ENCODE results near the gene UFC1. TPM values are rescaled to one million over a fixed set of nuclear protein-coding genes. Genes with fewer than 3 reads are reported as not detected.

Gene UFC1
- total RNA-seq, 2 experiments from 2014 or later, result 96.6 to 97.8 TPM

GRCh38 chr1:161191971-161192370 lies 38.2 kb downstream of the UFC1 start:
- Mint-ChIP-seq H3K9me3 (no peaks in the 10 kb centered on the region), H3K27ac (no peak overlapping the region), H3K27me3 (no peaks in the 10 kb centered on the region), H3K4me3 (no peak overlapping the region), H3K36me3 (ENCODE audit: low read depth) (no peaks in the 10 kb centered on the region), H3K4me1 (ENCODE audit: low read depth) (peaks cover 52% of the 10 kb centered on the region)
- DNase-seq (no peak), ATAC-seq (ENCODE audit: poor library complexity) (no peak)
- Histone ChIP-seq H3K4me1 (ENCODE audit: insufficient read depth, low read length) (peaks cover 80% of the 10 kb centered on the region), H3K36me3 (ENCODE audit: insufficient read depth, low read length) (no peaks in the 10 kb centered on the region), H3K4me3 (ENCODE audit: low read length) (no peak overlapping the region), H3K27ac (ENCODE audit: low read depth in 1 of 2, low read length in 2 of 2) (no peak overlapping the region), H3K27me3 (ENCODE audit: control insufficient read depth in 1 of 2, insufficient read depth in 2 of 2, low read length in 2 of 2) (no peaks in the 10 kb centered on the region), H3K9me3 (ENCODE audit: control insufficient read depth in 1 of 2, insufficient read depth in 1 of 2, low read length in 2 of 2) (no peaks in the 10 kb centered on the region)
- no peak for TF ChIP-seq CTCF (IDR thresholded peaks at IDR 0.05)
- intact Hi-C loops (cut with DNase I, micrococcal nuclease), result loop anchor here in 1 of 2 experiments (2.0 to 5.0 kb wide), 2 partner anchors 33 to 190 kb away; no protein-coding TSS in a partner anchor
- ChIA-PET CTCF (interaction anchor here (0.7 to 2.4 kb wide), 8 partner anchors 9 to 39 kb away, joined by 3 to 14 read pairs (median 7); partner anchors contain the start of genes B4GALT3, NDUFS2, PPOX and TOMM40L), POLR2A (interaction anchor here (2.0 to 4.1 kb wide), 5 partner anchors 9 to 34 kb away, joined by 4 to 22 read pairs (median 15); partner anchors contain the start of genes NDUFS2, PPOX and TOMM40L)

GRCh38 chr1:161192476-161193465 lies 39.0 kb downstream of the UFC1 start:
- H3K4me1 Mint-ChIP-seq (ENCODE audit: low read depth), result peaks cover 44% of the 10 kb centered on the region
- POLR2A ChIA-PET, result interaction anchor here (2.0 to 4.1 kb wide), 5 partner anchors 10 to 33 kb away, joined by 4 to 22 read pairs (median 15); partner anchors contain the start of genes NDUFS2, PPOX and TOMM40L
- H3K27me3 ChIP-seq (ENCODE audit: control insufficient read depth in 1 of 2, insufficient read depth in 2 of 2, low read length in 2 of 2), result no peaks in the 10 kb centered on the region
- no peaks in the 10 kb centered on the region for H3K36me3 ChIP-seq (ENCODE audit: insufficient read depth, low read length)
- peak; percentile 80 for TF ChIP-seq CTCF (IDR thresholded peaks at IDR 0.05)
- no peak overlapping the region for H3K4me3 ChIP-seq (ENCODE audit: low read length)
- no peaks in the 10 kb centered on the region for H3K9me3 ChIP-seq (ENCODE audit: control insufficient read depth in 1 of 2, insufficient read depth in 1 of 2, low read length in 2 of 2)
- peak; percentile 98 for ATAC-seq (ENCODE audit: poor library complexity)
- peak overlapping the region; percentile 1 for H3K4me3 Mint-ChIP-seq
- H3K36me3 Mint-ChIP-seq (ENCODE audit: low read depth), result no peaks in the 10 kb centered on the region
- H3K27ac Mint-ChIP-seq, result peak overlapping the region; percentile 14
- no peaks in the 10 kb centered on the region for H3K9me3 Mint-ChIP-seq
- no peaks in the 10 kb centered on the region for H3K27me3 Mint-ChIP-seq
- no peak overlapping the region for H3K27ac ChIP-seq (ENCODE audit: low read depth in 1 of 2, low read length in 2 of 2)
- intact Hi-C loops (cut with DNase I, micrococcal nuclease), result loop anchor here in 1 of 2 experiments (2.0 to 5.0 kb wide), 2 partner anchors 32 to 190 kb away; no protein-coding TSS in a partner anchor
- CTCF ChIA-PET, result interaction anchor here (0.7 to 2.4 kb wide), 9 partner anchors 8 to 38 kb away, joined by 3 to 14 read pairs (median 7); partner anchors contain the start of genes B4GALT3, NDUFS2, PPOX and TOMM40L
- peaks cover 72% of the 10 kb centered on the region for H3K4me1 ChIP-seq (ENCODE audit: insufficient read depth, low read length)
- peak; percentile 49 to 87 (median 66) for DNase-seq

- no peak overlapping the region for H3K27ac ChIP-seq (ENCODE audit: low read depth in 1 of 2, low read length in 2 of 2)
- H3K4me3 Mint-ChIP-seq, result no peak overlapping the region
- H3K9me3 Mint-ChIP-seq, result no peaks in the 10 kb centered on the region
- intact Hi-C loops (cut with DNase I, micrococcal nuclease), result loop anchor here in 1 of 2 experiments (2.0 to 5.0 kb wide), 2 partner anchors 31 to 189 kb away; no protein-coding TSS in a partner anchor
- no peaks in the 10 kb centered on the region for H3K36me3 Mint-ChIP-seq (ENCODE audit: low read depth)
- no peak for DNase-seq
- H3K4me1 Mint-ChIP-seq (ENCODE audit: low read depth), result peaks cover 38% of the 10 kb centered on the region
- no peaks in the 10 kb centered on the region for H3K27me3 Mint-ChIP-seq
- ATAC-seq (ENCODE audit: poor library complexity), result no peak
- H3K27me3 ChIP-seq (ENCODE audit: control insufficient read depth in 1 of 2, insufficient read depth in 2 of 2, low read length in 2 of 2), result no peaks in the 10 kb centered on the region
- no peaks in the 10 kb centered on the region for H3K9me3 ChIP-seq (ENCODE audit: control insufficient read depth in 1 of 2, insufficient read depth in 1 of 2, low read length in 2 of 2)
- peaks cover 62% of the 10 kb centered on the region for H3K4me1 ChIP-seq (ENCODE audit: insufficient read depth, low read length)
- TF ChIP-seq CTCF (IDR thresholded peaks at IDR 0.05), result no peak
- POLR2A ChIA-PET, result interaction anchor here (1.0 to 4.1 kb wide), 5 partner anchors 9 to 32 kb away, joined by 3 to 22 read pairs (median 5); partner anchors contain the start of genes NDUFS2, PPOX and TOMM40L
- no peak overlapping the region for H3K4me3 ChIP-seq (ENCODE audit: low read length)
- CTCF ChIA-PET, result interaction anchor here (1.1 to 1.9 kb wide), 3 partner anchors 8 to 27 kb away, joined by 3 to 7 read pairs (median 3); partner anchors contain the start of genes NDUFS2 and PPOX
- no peak overlapping the region for H3K27ac Mint-ChIP-seq
- H3K36me3 ChIP-seq (ENCODE audit: insufficient read depth, low read length), result no peaks in the 10 kb centered on the region
Observed at GRCh38 chr1:161193561-161194235, 39.9 kb downstream of the UFC1 start.

Data from CD4-positive, alpha-beta T cell (primary cell).